HepG2 (cell line): Measurements from ENCODE around the gene ETS2. TPM values are rescaled to one million over a fixed set of nuclear protein-coding genes. Genes with fewer than 3 reads are reported as not detected.

Experiments used
- ARID5B ChIP-seq: IDR thresholded peaks from 2 replicates; pipeline ENCODE4 v1.4.0; 2020; ENCODE audit warnings: mild to moderate bottlenecking, missing genetic modification reagents
- ERF ChIP-seq: IDR thresholded peaks from 2 replicates; pipeline ENCODE4 v1.6.1; 2018; ENCODE audit warnings: missing biosample characterization, missing genetic modification reagents
- HNF1B ChIP-seq: sonication (generic); formaldehyde crosslinking; IDR thresholded peaks from 2 replicates; pipeline ENCODE4 v1.5.1; 2020; ENCODE audit warnings: mild to moderate bottlenecking, moderate library complexity, missing genetic modification reagents
- KDM4B ChIP-seq: sonication (generic); formaldehyde crosslinking; IDR thresholded peaks from 2 replicates; pipeline ENCODE4 v1.4.0; 2020; ENCODE audit warnings: missing genetic modification reagents
- NR2F6 ChIP-seq, 2 experiments: IDR thresholded peaks; 2 replicates each; pipeline ENCODE4 v1.6.1; 2016; ENCODE audit warnings: antibody characterized with exemption in 1 of 2, mild to moderate bottlenecking in 1 of 2
- PBX2 ChIP-seq: IDR thresholded peaks from 2 replicates; pipeline ENCODE4 v1.6.1; 2016; ENCODE audit warnings: control low read depth
- RARA ChIP-seq: IDR thresholded peaks from 2 replicates; pipeline ENCODE4 v1.6.1; 2016; ENCODE audit warnings: missing genetic modification reagents, missing compliant biosample characterization
- SMC3 ChIP-seq: IDR thresholded peaks from 2 replicates; pipeline ENCODE4 v1.6.1; 2011; ENCODE audit warnings: low read length, improper control_type of control experiment
- TFAP4 ChIP-seq: sonication (generic); IDR thresholded peaks from 2 replicates; pipeline ENCODE4 v1.6.1; 2016; ENCODE audit warnings: low read depth, borderline replicate concordance
- THAP9 ChIP-seq: sonication (generic); formaldehyde crosslinking; IDR thresholded peaks from 2 replicates; pipeline ENCODE4; 2020; ENCODE audit warnings: missing genetic modification reagents, mild to moderate bottlenecking, borderline replicate concordance
- ZNF619 ChIP-seq: sonication (generic); formaldehyde crosslinking; IDR thresholded peaks from 2 replicates; pipeline ENCODE4 v1.4.0; 2020; ENCODE audit warnings: mild to moderate bottlenecking, missing genetic modification reagents
- ZNF687 ChIP-seq: sonication (generic); formaldehyde crosslinking; IDR thresholded peaks from 2 replicates; pipeline ENCODE4 v1.5.1; 2020; ENCODE audit warnings: mild to moderate bottlenecking, missing genetic modification reagents, moderate library complexity
- ZNF766 ChIP-seq: sonication (generic); formaldehyde crosslinking; IDR thresholded peaks from 2 replicates; pipeline ENCODE4 v1.5.0; 2020; ENCODE audit warnings: missing genetic modification reagents, borderline replicate concordance
- ZNF768 ChIP-seq: sonication (generic); formaldehyde crosslinking; IDR thresholded peaks from 2 replicates; pipeline ENCODE4 v1.4.0; 2020; ENCODE audit warnings: missing genetic modification reagents
- polyA plus RNA-seq, 8 experiments: library from polyadenylated mRNA; depleted of rRNA in 3 of 8; stranded (reverse) in 7 of 8; unstranded in 1 of 8; fragments of >200 nt; fragmentation: Illumina TruSeq in 4 of 8; extraction: Trizol in 4 of 8; gene quantifications; 2 replicates each; pipeline versions ENCODE4 v1.2.1 to v1.2.3, GENCODE V29; 2011 to 2016; ENCODE audit warnings: low read depth in 4 of 8, missing spikeins in 1 of 8, mixed read lengths in 1 of 8; ENCODE audit not compliant: insufficient read depth in 1 of 8
- total RNA-seq, 5 experiments: library from RNA; depleted of rRNA; stranded (reverse); fragments of >200 nt; fragmentation: Illumina TruSeq; extraction: Trizol; gene quantifications; 2 replicates each; pipeline ENCODE4 v1.2.3, GENCODE V29; 2016; ENCODE audit warnings: low read depth in 1 of 5

ETS2 gene
- total and polyA plus RNA-seq, 2 of the 13 experiments (the other 11 are each of a cell fraction or from before 2014, with no cell fraction given) = 24.6 to 64.4 TPM

- TF ChIP-seq ARID5B (0 out of 2 replicates have a peak, but pooled peaks have one; percentile 21), PBX2 (no peak), ZNF766 (no peak), ZNF687 (CRISPR knock-in tag) (peak; percentile 43; the same call in 1 of the 2 replicates), TFAP4 (peak; percentile 39; the same call in 1 of the 2 replicates), RARA (CRISPR knock-in tag) (peak; percentile 56), ZNF768 (CRISPR knock-in tag) (peak; percentile 74), NR2F6 (IDR thresholded peaks at IDR 0.05) (peak; percentile 50; the same call in 1 of the 2 replicates), NR2F6 (CRISPR knock-in tag; IDR thresholded peaks at IDR 0.05) (peak; percentile 50), ZNF619 (0 out of 2 replicates have a peak, but pooled peaks have one; percentile 42), KDM4B (no peak), SMC3 (peak; percentile 19; the same call in 1 of the 2 replicates), HNF1B (0 out of 2 replicates have a peak, but pooled peaks have one; percentile 28), ERF (CRISPR knock-in tag) (no peak), THAP9 (CRISPR knock-in tag) (0 out of 2 replicates have a peak, but pooled peaks have one; percentile 29)
Observed at GRCh38 chr21:38794978-38795377, 10.8 kb upstream of the ETS2 start (continued).
